Right cardiac atrium (tissue), 5 donors: ENCODE results near the gene BEST2. TPM values are rescaled to one million over a fixed set of nuclear protein-coding genes. Genes with fewer than 3 reads are reported as not detected.
"Not testable (repeated sequence)": the region's sequence is repeated elsewhere in the genome, so short reads cannot be mapped to it uniquely, and the experiment has no call there.

Experiments
- ATAC-seq, 2 donors: fragments of 200-7000 bp; cut with Tn5 transposase; one replicate each; pipeline versions ENCODE4 v1.8.0 to v1.9.1; 2020; ENCODE audit warnings: moderate library complexity in 2 of 2, mild to moderate bottlenecking in 1 of 2
- DNase-seq, 3 donors: peaks; one replicate each; pipeline ENCODE4 v3.0.0-alpha.2; 2020
- H3K27ac ChIP-seq: one replicate; pipeline ENCODE4 v1.5.1; 2013; ENCODE audit warnings: mild to moderate bottlenecking, low read length, control low read depth, moderate library complexity
- H3K27me3 ChIP-seq: one replicate; pipeline ENCODE4 v1.6.1; 2013; ENCODE audit not compliant: control insufficient read depth, insufficient read depth
- H3K4me1 ChIP-seq: one replicate; pipeline ENCODE4 v1.6.1; 2013; ENCODE audit warnings: low read length; ENCODE audit not compliant: control insufficient read depth, insufficient read depth
- H3K4me3 ChIP-seq: one replicate; pipeline ENCODE4 v1.5.1; 2013; ENCODE audit warnings: low read length, control low read depth
- H3K9me3 ChIP-seq: one replicate; pipeline ENCODE4 v1.6.1; 2013; ENCODE audit warnings: low read length; ENCODE audit not compliant: control insufficient read depth
- WGBS: extraction: QIAGEN DNeasy Blood & Tissue Kit; methylation state at CpG from one replicate; pipeline ENCODE4 v1.1.7; 2013; 5-methylcytosine and 5-hydroxymethylcytosine counted together
- intact Hi-C, 4 donors: fragments of 100-400 bp; cut with DNase I; formaldehyde crosslinking; loops; one replicate each; pipeline versions ENCODE4 v1.11.0 to v1.14.0; 2022 to 2023
- long read RNA-seq, 4 donors: library from polyadenylated mRNA; unstranded; transcript quantifications; one replicate each; pipeline ENCODE4 v2.0.0, GENCODE V29; 2020 to 2021
- polyA plus RNA-seq: library from polyadenylated mRNA; stranded (reverse); fragments of 200-250 nt; gene quantifications from one replicate; pipeline ENCODE4 v1.2.3, GENCODE V29; 2013
- total RNA-seq, 4 donors: library from RNA; stranded (reverse); fragmentation: NEBNext Ultra II Directional; extraction: Animal tissue kit (Norgen Biotek cat#: 25700); gene quantifications; one replicate each; pipeline ENCODE4 v1.2.1, GENCODE V29; 2021
- donor health status: healthy with polysubstance abuse.
- donor health status: DM: no; HTN: yes; CAD: no.
- donor health status: DM: no; HTN: no; CAD: no.
- donor health status: DM: no; HTN: yes; CAD: no; lungs with severe emphysema.
- donor health status: DM: yes; HTN: yes; CAD: no.

The BEST2 gene
- total RNA-seq, result not detected
- not detected for polyA plus RNA-seq
- long read RNA-seq, donor 1, result 0 reads
- long read RNA-seq, donor 2, result 0 reads
- long read RNA-seq, donor 3, result 0 reads
- long read RNA-seq, donor 4, result 0 reads

GRCh38 chr19:12751635-12752034 lies at the start of gene BEST2:
BEST2 (plus strand) TSS chr19:12751791; CDS start chr19:12752593, 802 bp downstream.
- ATAC-seq (no peak), DNase-seq (no peak)
- no peaks in the 10 kb centered on the region for H3K27me3 ChIP-seq
- intact Hi-C loops, result no loop called here
- whole genome bisulfite sequencing, result 49% methylated on average over 14 of the region's 14 CpGs
- H3K4me1 ChIP-seq, result no peaks in the 10 kb centered on the region
- no peak within 1 kb of the TSS for H3K27ac ChIP-seq
- H3K9me3 ChIP-seq, result no peaks in the 10 kb centered on the region
- H3K4me3 ChIP-seq, result no peak within 1 kb of the TSS

DNA sequence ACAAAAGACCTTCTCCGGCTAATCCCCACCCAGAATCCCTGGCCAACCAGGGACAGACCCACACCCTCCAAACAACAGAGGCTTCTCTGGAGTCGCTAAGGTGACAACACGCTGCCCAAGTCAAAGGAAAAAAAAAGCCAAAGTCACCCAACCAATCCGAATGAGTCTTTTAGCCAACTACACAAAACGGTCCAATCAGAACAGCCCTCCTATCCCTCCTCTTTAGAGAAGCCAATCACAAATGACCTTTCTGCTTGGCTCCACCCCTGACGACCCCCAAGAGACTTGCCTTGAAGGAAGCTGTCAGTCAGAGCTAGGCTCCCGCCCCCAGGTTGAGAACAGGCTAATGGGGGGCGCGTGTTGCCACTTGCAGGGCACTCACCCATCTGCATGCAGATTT lies 48.5 kb upstream of the BEST2 start:
- 57% methylated on average over 9 of the region's 9 CpGs for WGBS
- intact Hi-C loops, result no loop called here
- no peak overlapping the region for H3K27ac ChIP-seq
- H3K4me1 ChIP-seq, result no peaks in the 10 kb centered on the region
- no peaks in the 10 kb centered on the region for H3K9me3 ChIP-seq
- H3K27me3 ChIP-seq, result no peaks in the 10 kb centered on the region
- ATAC-seq, result no peak
- DNase-seq, result peak in 1 of 3 donors; percentile 58
- H3K4me3 ChIP-seq, result no peak overlapping the region

DNA sequence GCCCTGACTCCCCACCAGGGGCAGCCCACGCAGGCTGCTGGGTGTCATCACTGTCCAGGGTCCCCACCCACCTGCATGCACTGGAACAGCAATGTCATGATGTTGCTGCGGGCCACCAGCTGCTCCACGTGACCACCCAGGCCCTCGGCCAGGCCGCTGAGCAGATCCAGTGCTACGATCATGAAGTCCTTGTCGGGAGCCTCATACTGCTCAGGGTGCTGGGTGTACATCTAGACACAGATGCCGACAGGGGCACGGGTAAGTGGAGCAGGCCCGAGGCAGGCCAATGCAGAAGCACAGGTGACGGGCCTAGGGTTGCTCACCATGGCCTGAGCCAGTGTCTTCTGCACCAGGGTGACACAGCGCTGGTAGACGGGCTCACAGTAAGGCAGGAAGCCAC lies 46.4 kb upstream of the BEST2 start:
- Histone ChIP-seq H3K27ac (no peak overlapping the region), H3K27me3 (no peaks in the 10 kb centered on the region), H3K4me1 (no peaks in the 10 kb centered on the region), H3K4me3 (no peak overlapping the region), H3K9me3 (no peaks in the 10 kb centered on the region)
- intact Hi-C loops, result no loop called here
- DNase-seq (no peak), ATAC-seq (no peak)
- WGBS, result 93% methylated on average over 13 of the region's 13 CpGs

DNA sequence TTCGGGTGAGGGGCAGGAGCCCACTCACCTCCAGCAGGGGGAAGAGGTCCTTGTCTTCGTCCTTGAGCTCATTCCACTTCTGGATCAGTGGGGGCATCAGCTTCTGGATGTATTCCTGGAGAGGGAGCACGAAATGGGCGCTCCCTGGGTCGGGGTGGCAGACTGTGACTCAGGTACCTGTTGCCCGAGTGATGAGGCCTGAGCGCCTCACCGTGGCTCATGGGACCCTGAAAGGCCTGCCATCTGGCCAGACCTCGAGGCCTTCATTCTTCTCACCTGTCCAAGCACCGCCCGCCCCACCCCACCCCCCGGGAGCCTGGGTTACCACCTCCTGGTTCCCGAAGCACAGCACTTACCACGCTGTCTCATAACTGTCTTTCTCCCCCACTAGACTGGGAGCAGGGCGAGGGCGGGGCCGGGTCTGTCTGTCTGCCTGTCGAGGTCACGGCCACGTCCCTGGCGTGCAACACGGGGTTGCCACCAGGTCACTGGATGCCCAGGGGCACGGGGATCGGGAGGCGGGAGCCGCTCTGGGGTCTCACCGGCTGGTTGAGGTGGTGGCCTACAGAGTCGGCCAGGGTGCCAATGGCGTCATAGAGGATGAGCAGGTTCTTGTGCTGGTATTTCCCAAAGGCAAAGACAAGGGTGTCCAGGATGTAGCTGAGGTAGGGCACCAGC lies 45.8 kb upstream of the BEST2 start:
- Histone ChIP-seq H3K9me3 (no peaks in the 10 kb centered on the region), H3K4me1 (no peaks in the 10 kb centered on the region), H3K27ac (no peak overlapping the region), H3K4me3 (no peak overlapping the region), H3K27me3 (no peaks in the 10 kb centered on the region)
- intact Hi-C loops, result no loop called here
- ATAC-seq, result no peak
- 91% methylated on average over 29 of the region's 29 CpGs for WGBS
- DNase-seq, result no peak

DNA sequence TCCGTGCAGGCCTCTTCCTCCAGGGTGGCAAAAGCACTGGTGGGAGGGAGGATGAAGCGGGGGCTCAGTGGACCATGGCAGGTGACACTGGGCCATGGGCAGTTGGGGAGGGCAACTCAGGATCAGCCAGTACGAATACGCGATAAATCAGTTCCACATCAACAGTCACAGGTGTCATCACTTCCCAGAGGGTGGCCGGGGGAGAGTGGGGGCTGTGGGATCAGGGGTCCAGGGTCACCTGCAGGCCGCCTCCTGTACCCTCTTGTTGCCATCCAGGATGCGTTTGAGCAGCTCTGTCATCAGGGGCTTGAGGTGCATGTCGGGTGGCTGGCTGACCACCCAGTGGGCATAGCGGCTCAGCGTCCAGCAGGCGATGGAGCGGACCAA lies 45.3 kb upstream of the BEST2 start:
- no peaks in the 10 kb centered on the region for H3K27me3 ChIP-seq

GRCh38 chr19:12708641-12709040 lies 43.0 kb upstream of the BEST2 start:
- DNase-seq (no peak), ATAC-seq (no peak)
- Histone ChIP-seq H3K27me3 (no peaks in the 10 kb centered on the region), H3K9me3 (no peaks in the 10 kb centered on the region), H3K27ac (no peak overlapping the region), H3K4me1 (no peaks in the 10 kb centered on the region), H3K4me3 (no peak overlapping the region)
- intact Hi-C loops, result no loop called here
- 95% methylated on average over 8 of the region's 8 CpGs for WGBS

More for the DNA sequence above, 45.3 kb upstream of the BEST2 start:
- intact Hi-C loops, result no loop called here
- no peaks in the 10 kb centered on the region for H3K9me3 ChIP-seq
- no peak for DNase-seq
- H3K27ac ChIP-seq, result no peak overlapping the region
- ATAC-seq, result no peak
- H3K4me1 ChIP-seq, result no peaks in the 10 kb centered on the region
- 89% methylated on average over 13 of the region's 13 CpGs for WGBS
- H3K4me3 ChIP-seq, result no peak overlapping the region

GRCh38 chr19:12711187-12711586 lies 40.4 kb upstream of the BEST2 start:
- no peak for DNase-seq
- 91% methylated on average over 17 of the region's 17 CpGs for WGBS
- intact Hi-C loops, result no loop called here
- no peak for ATAC-seq
- Histone ChIP-seq H3K4me3 (no peak overlapping the region), H3K27me3 (no peaks in the 10 kb centered on the region), H3K27ac (no peak overlapping the region), H3K4me1 (no peaks in the 10 kb centered on the region), H3K9me3 (no peaks in the 10 kb centered on the region)

DNA sequence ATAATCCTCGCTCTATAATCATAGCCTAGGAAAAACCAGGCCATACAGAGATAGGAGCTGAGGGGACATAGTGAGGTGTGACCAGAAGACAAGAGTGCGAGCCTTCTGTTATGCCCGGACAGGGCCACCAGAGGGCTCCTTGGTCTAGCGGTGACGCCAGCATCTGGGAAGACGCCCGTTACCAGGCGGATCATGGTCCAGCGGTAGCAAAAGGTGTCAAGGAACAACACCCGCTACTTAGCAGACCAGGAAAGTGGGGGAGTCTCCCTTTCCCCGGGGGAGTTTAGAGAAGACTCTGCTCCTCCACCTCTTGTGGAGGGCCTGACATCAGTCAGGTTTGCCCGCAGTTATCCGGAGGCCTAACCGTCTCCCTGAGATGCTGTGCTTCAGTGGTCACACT lies 39.5 kb upstream of the BEST2 start:
- 45% methylated on average over 11 of the region's 14 CpGs for WGBS
- intact Hi-C loops, H3K4me1 ChIP-seq, H3K4me3 ChIP-seq, H3K27ac ChIP-seq, DNase-seq, H3K27me3 ChIP-seq, H3K9me3 ChIP-seq, ATAC-seq: not testable (repeated sequence)

DNA sequence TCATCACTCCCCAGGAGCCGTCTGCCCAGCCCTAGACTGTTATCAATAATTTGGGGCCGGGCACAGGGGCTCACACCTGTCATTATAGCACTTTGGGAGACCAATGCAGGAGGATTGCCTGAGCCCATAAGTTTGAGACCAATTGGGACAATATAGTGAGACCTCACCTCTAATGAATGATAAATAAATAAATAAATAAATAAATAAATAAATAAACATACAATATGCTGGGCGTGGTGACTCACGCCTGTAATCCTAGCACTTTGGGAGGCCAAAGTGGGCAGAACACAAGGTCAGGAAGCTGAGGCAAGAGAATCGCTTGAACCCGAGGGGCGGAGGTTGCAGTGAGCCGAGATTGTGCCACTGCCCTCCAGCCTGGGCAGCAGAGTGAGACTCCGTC lies 38.3 kb upstream of the BEST2 start:
- H3K27me3 ChIP-seq, H3K9me3 ChIP-seq, DNase-seq, intact Hi-C loops, ATAC-seq, H3K27ac ChIP-seq, H3K4me1 ChIP-seq, H3K4me3 ChIP-seq: not testable (repeated sequence)
- WGBS, result 91% methylated on average over 9 of the region's 9 CpGs

GRCh38 chr19:12715102-12715501 lies 36.5 kb upstream of the BEST2 start:
- Histone ChIP-seq H3K27me3 (no peaks in the 10 kb centered on the region), H3K27ac (no peak overlapping the region), H3K9me3 (no peaks in the 10 kb centered on the region), H3K4me3 (no peak overlapping the region), H3K4me1 (no peaks in the 10 kb centered on the region)
- intact Hi-C loops, result no loop called here
- no peak for ATAC-seq
- 90% methylated on average over 15 of the region's 15 CpGs for WGBS
- DNase-seq, result no peak

GRCh38 chr19:12715929-12716328 lies 35.7 kb upstream of the BEST2 start:
- Histone ChIP-seq H3K9me3 (no peaks in the 10 kb centered on the region), H3K4me1 (no peaks in the 10 kb centered on the region), H3K27ac (no peak overlapping the region), H3K27me3 (no peaks in the 10 kb centered on the region), H3K4me3 (no peak overlapping the region)
- DNase-seq, result no peak
- WGBS, result 94% methylated on average over 3 of the region's 3 CpGs
- no peak for ATAC-seq
- intact Hi-C loops, result no loop called here

GRCh38 chr19:12720296-12720695 lies 31.3 kb upstream of the BEST2 start:
- WGBS, result 77% methylated on average over 10 of the region's 10 CpGs

More at GRCh38 chr19:12720296-12720695, 31.3 kb upstream of the BEST2 start:
- no peaks in the 10 kb centered on the region for H3K9me3 ChIP-seq
- intact Hi-C loops, result no loop called here
- H3K27ac ChIP-seq, result no peak overlapping the region
- H3K4me3 ChIP-seq, result peak overlapping the region; percentile 99
- H3K27me3 ChIP-seq, result no peaks in the 10 kb centered on the region
- no peaks in the 10 kb centered on the region for H3K4me1 ChIP-seq
- DNase-seq (no peak), ATAC-seq (no peak)
